Measurements from ENCODE around the gene ITPR1.

ITPR1 gene

GRCh38 chr3:4684976-4685375 lies 191.8 kb downstream of the ITPR1 start:
- DNase-seq (ENCODE audit: low read depth) = no peak
- no peak for TF ChIP-seq MYC (IDR thresholded peaks at IDR 0.05; ENCODE audit: low read depth, low read length)
- no peak for TF ChIP-seq MAX (IDR thresholded peaks at IDR 0.05; ENCODE audit: low read depth, low read length)
- TF ChIP-seq CTCF (IDR thresholded peaks at IDR 0.05; ENCODE audit: low read depth, low read length) = no peak
- no peak for TF ChIP-seq POLR2A (IDR thresholded peaks at IDR 0.05; ENCODE audit: extremely low read depth, insufficient read length)
- H3K4me3 ChIP-seq (ENCODE audit: low read depth, low read length) = no peak overlapping the region

- H3K4me3 ChIP-seq (ENCODE audit: low read depth, low read length) = no peak overlapping the region
- TF ChIP-seq POLR2A (IDR thresholded peaks at IDR 0.05; ENCODE audit: extremely low read depth, insufficient read length) = no peak
- no peak for TF ChIP-seq MAX (IDR thresholded peaks at IDR 0.05; ENCODE audit: low read depth, low read length)
- TF ChIP-seq CTCF (IDR thresholded peaks at IDR 0.05; ENCODE audit: low read depth, low read length) = no peak
- no peak for TF ChIP-seq MYC (IDR thresholded peaks at IDR 0.05; ENCODE audit: low read depth, low read length)
- no peak for DNase-seq (ENCODE audit: low read depth)
These were observed 192.7 kb downstream of the ITPR1 start for GRCh38 chr3:4685673-4686345.

GRCh38 chr3:4686619-4687018 lies 193.5 kb downstream of the ITPR1 start:
- H3K4me3 ChIP-seq (ENCODE audit: low read depth, low read length) = no peak overlapping the region
- TF ChIP-seq MYC (IDR thresholded peaks at IDR 0.05; ENCODE audit: low read depth, low read length) (no peak), POLR2A (IDR thresholded peaks at IDR 0.05; ENCODE audit: extremely low read depth, insufficient read length) (no peak), MAX (IDR thresholded peaks at IDR 0.05; ENCODE audit: low read depth, low read length) (no peak), CTCF (IDR thresholded peaks at IDR 0.05; ENCODE audit: low read depth, low read length) (no peak)
- DNase-seq (ENCODE audit: low read depth) = no peak

- TF ChIP-seq MAX (IDR thresholded peaks at IDR 0.05; ENCODE audit: low read depth, low read length) = no peak
- no peak for TF ChIP-seq MYC (IDR thresholded peaks at IDR 0.05; ENCODE audit: low read depth, low read length)
- no peak for TF ChIP-seq CTCF (IDR thresholded peaks at IDR 0.05; ENCODE audit: low read depth, low read length)
- TF ChIP-seq POLR2A (IDR thresholded peaks at IDR 0.05; ENCODE audit: extremely low read depth, insufficient read length) = no peak
- no peak for DNase-seq (ENCODE audit: low read depth)
- H3K4me3 ChIP-seq (ENCODE audit: low read depth, low read length) = no peak overlapping the region
These were observed 194.0 kb downstream of the ITPR1 start for GRCh38 chr3:4687167-4687566.

GRCh38 chr3:4687596-4687995 lies 194.4 kb downstream of the ITPR1 start:
- TF ChIP-seq CTCF (IDR thresholded peaks at IDR 0.05; ENCODE audit: low read depth, low read length) = no peak
- no peak for TF ChIP-seq MYC (IDR thresholded peaks at IDR 0.05; ENCODE audit: low read depth, low read length)
- no peak for TF ChIP-seq MAX (IDR thresholded peaks at IDR 0.05; ENCODE audit: low read depth, low read length)
- no peak for TF ChIP-seq POLR2A (IDR thresholded peaks at IDR 0.05; ENCODE audit: extremely low read depth, insufficient read length)
- no peak for DNase-seq (ENCODE audit: low read depth)
- no peak overlapping the region for H3K4me3 ChIP-seq (ENCODE audit: low read depth, low read length)

Data from NB4 (cell line).